Measurements from ENCODE around the gene FREY1. TPM values are rescaled to one million over a fixed set of nuclear protein-coding genes. Genes with fewer than 3 reads are reported as not detected.
A peak's percentile ranks its signal among the peaks of the same experiment; 100 is the strongest.
"Not testable (repeated sequence)": the region's sequence is repeated elsewhere in the genome, so short reads cannot be mapped to it uniquely, and the experiment has no call there.

FREY1 gene
- total RNA-seq, 2 experiments from 2014 or later = 3.2 to 3.9 TPM

DNA sequence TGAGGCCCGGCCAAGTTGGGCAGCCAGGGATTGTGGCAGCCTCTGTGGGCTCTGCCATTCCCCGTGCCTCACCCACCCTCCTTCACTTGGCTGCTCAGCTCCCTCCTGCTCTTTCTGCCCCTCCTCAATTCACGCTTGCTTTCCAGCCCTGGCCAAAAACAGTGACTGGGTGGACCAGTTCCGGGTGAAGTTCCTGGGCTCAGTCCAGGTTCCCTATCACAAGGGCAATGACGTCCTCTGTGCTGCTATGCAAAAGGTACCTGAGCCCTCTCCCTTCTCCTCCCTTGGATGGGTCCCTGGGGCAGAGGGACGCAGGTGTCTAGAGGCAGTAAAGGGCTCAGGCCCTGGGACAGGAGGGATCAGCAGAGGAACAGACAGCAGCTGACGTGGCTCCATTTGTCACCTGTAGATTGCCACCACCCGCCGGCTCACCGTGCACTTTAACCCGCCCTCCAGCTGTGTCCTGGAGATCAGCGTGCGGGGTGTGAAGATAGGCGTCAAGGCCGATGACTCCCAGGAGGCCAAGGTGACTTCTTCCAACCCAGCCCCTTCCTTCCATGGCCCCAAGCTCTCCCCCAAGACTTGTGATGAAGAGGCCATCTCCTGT, 2.7 kb downstream of the FREY1 start:
- no peak overlapping the region for H3K27ac Mint-ChIP-seq
- H3K36me3 Mint-ChIP-seq (ENCODE audit: low read depth) = no peaks in the 10 kb centered on the region
- no peaks in the 10 kb centered on the region for H3K9me3 Mint-ChIP-seq
- POLR2A ChIA-PET = no interaction called here
- CTCF ChIA-PET = interaction anchor here (0.6 kb wide), 1 partner anchor 996 kb away, joined by 3 read pairs; no protein-coding TSS in a partner anchor
- H3K27me3 Mint-ChIP-seq = peaks cover 17% of the 10 kb centered on the region
- DNase-seq = no peak
- H3K4me3 Mint-ChIP-seq = no peak overlapping the region
- H3K4me1 Mint-ChIP-seq = peaks cover 9% of the 10 kb centered on the region

DNA sequence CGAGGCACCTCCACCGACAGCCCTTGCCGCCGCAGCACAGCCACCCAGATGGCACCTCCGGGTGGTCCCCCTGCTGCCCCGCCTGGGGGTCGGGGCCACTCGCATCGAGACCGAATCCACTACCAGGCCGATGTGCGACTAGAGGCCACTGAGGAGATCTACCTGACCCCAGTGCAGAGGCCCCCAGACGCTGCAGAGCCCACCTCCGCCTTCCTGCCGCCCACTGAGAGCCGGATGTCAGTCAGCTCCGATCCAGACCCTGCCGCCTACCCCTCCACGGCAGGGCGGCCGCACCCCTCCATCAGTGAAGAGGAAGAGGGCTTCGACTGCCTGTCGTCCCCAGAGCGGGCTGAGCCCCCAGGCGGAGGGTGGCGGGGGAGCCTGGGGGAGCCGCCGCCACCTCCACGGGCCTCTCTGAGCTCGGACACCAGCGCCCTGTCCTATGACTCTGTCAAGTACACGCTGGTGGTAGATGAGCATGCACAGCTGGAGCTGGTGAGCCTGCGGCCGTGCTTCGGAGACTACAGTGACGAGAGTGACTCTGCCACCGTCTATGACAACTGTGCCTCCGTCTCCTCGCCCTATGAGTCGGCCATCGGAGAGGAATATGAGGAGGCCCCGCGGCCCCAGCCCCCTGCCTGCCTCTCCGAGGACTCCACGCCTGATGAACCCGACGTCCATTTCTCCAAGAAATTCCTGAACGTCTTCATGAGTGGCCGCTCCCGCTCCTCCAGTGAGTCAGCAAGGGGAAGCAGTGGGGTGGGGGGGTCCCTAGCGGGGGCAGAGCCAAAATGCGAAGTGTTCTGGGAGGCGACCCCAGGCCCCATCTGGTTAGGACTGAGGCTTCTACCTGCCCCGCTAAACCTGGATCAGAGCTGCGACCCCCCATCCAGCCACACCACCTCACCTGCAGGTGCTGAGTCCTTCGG, 4.4 kb downstream of the FREY1 start:
- ChIA-PET CTCF (interaction anchor here (1.1 kb wide), 1 partner anchor 19 kb away, joined by 3 read pairs; no protein-coding TSS in a partner anchor), POLR2A (no interaction called here)
- peaks cover 11% of the 10 kb centered on the region for H3K4me1 Mint-ChIP-seq
- H3K4me3 Mint-ChIP-seq = no peak overlapping the region
- H3K27ac Mint-ChIP-seq = no peak overlapping the region
- H3K9me3 Mint-ChIP-seq = no peaks in the 10 kb centered on the region
- DNase-seq = no peak
- H3K36me3 Mint-ChIP-seq (ENCODE audit: low read depth) = no peaks in the 10 kb centered on the region
- H3K27me3 Mint-ChIP-seq = peaks cover 30% of the 10 kb centered on the region

DNA sequence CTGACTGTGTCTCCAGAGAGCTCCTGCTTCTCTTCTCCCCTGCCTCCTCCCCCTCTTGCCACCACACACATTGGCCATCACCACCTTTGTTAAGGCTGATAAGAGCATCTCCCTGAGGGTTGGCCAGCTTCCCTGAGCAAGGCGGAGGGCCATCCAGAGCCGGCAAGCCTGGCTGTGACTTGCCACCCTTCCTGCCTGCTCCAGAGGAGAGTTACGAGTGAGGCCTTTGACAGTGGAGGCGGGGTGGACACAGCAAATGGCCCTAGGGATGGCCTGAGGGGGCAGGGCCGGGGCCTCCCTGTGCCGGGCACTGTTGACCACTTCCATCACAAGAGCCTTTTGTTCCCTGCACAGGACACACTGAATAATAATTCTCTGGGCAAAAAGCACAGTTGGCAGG, 5.4 kb downstream of the FREY1 start:
- H3K4me3 Mint-ChIP-seq = no peak overlapping the region
- CTCF ChIA-PET = interaction anchor here (1.1 kb wide), 1 partner anchor 20 kb away, joined by 3 read pairs; no protein-coding TSS in a partner anchor
- peaks cover 11% of the 10 kb centered on the region for H3K4me1 Mint-ChIP-seq
- H3K27ac Mint-ChIP-seq = no peak overlapping the region
- POLR2A ChIA-PET = no interaction called here
- DNase-seq = no peak
- peaks cover 30% of the 10 kb centered on the region for H3K27me3 Mint-ChIP-seq
- H3K36me3 Mint-ChIP-seq (ENCODE audit: low read depth) = no peaks in the 10 kb centered on the region
- H3K9me3 Mint-ChIP-seq = no peaks in the 10 kb centered on the region

DNA sequence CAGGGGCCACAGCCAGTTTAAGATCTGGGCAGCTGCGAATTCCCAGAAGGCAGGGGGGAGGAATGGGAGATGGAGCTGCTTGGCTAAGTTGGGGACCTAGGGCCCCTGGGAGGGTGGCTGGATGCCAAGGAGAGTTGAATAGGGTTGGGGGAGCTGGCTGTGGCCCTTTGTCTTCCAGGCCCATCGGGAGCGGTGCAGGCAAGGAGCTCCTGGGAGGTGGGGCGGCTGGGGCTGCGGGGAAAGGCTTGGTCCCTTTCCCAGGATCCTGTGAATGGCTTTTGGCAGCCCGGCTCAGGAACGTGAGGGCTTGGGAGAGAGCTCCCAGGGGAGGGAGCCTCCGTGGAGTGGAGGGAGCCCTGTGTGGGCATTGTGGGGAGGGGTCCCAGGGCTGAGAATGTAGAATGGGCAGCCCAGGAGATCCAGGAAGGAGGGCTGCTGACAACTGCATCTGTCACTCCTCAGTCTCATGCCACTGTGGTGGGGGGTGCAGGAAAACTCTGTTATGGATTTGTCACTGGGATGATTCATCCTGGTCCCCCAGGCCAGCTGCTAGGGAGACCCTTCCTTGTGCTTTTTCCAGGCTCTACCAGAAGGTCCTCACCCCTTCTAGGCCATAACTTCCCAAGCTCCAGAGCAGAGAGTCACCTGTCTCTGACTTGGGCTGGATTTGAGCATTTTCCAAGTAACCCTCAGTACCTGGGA, 6.0 kb downstream of the FREY1 start:
- Mint-ChIP-seq H3K4me3 (peak overlapping the region; percentile 49), H3K9me3 (no peaks in the 10 kb centered on the region), H3K36me3 (ENCODE audit: low read depth) (no peaks in the 10 kb centered on the region), H3K27ac (no peak overlapping the region), H3K27me3 (peaks cover 30% of the 10 kb centered on the region), H3K4me1 (peaks cover 9% of the 10 kb centered on the region)
- ChIA-PET POLR2A (no interaction called here), CTCF (interaction anchor here (1.2 kb wide), 1 partner anchor 12 kb away, joined by 3 read pairs; no protein-coding TSS in a partner anchor)
- no peak for DNase-seq

- CTCF ChIA-PET = interaction anchor here (1.2 kb wide), 1 partner anchor 13 kb away, joined by 3 read pairs; no protein-coding TSS in a partner anchor
- peak overlapping the region; percentile 49 for H3K4me3 Mint-ChIP-seq
- H3K4me1 Mint-ChIP-seq; DNase-seq; H3K9me3 Mint-ChIP-seq; POLR2A ChIA-PET; H3K36me3 Mint-ChIP-seq (ENCODE audit: low read depth): not testable (repeated sequence)
- peak overlapping the region; percentile 26 for H3K27ac Mint-ChIP-seq
- H3K27me3 Mint-ChIP-seq = peaks cover 30% of the 10 kb centered on the region
Measured at GRCh38 chr11:45900175-45900800, 6.8 kb downstream of the FREY1 start.

GRCh38 chr11:45899448-45900174, 7.5 kb downstream of the FREY1 start:
- POLR2A ChIA-PET = no interaction called here
- CTCF ChIA-PET = interaction anchor here (0.7 to 1.1 kb wide), 3 partner anchors 37 to 217 kb away, joined by 3 read pairs; no protein-coding TSS in a partner anchor
- Mint-ChIP-seq H3K27me3 (peaks cover 33% of the 10 kb centered on the region), H3K4me3 (peak overlapping the region; percentile 45), H3K9me3 (no peaks in the 10 kb centered on the region), H3K36me3 (ENCODE audit: low read depth) (no peaks in the 10 kb centered on the region), H3K27ac (no peak overlapping the region), H3K4me1 (peaks cover 7% of the 10 kb centered on the region)
- peak; percentile 69 for DNase-seq

DNA sequence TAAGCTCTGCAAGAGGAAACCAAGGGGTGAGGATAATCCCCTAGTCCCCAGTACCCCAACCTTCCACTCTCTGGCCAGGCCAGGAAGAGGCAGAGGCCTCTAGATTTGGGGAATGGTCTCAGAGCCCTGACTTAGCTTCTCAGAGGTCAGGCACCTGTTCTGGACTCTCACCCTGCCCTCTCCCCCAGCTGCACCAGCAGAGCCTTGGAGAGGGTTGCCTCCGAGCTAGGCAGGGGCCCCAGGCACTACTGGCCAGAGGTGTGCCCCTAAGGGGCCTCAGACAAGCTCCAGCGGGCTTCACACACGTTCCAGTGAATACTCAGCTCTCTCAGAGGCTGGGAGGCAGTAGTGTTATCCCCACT, 8.0 kb downstream of the FREY1 start:
- no peak for DNase-seq
- Mint-ChIP-seq H3K36me3 (ENCODE audit: low read depth) (no peaks in the 10 kb centered on the region), H3K27me3 (peaks cover 33% of the 10 kb centered on the region), H3K9me3 (no peaks in the 10 kb centered on the region), H3K4me3 (peak overlapping the region; percentile 45), H3K4me1 (peaks cover 7% of the 10 kb centered on the region), H3K27ac (no peak overlapping the region)
- ChIA-PET POLR2A (no interaction called here), CTCF (interaction anchor here (0.5 to 1.4 kb wide), 7 partner anchors 8 to 218 kb away, joined by 3 to 4 read pairs (median 3); no protein-coding TSS in a partner anchor)

GRCh38 chr11:45897556-45897955, 9.5 kb downstream of the FREY1 start:
- POLR2A ChIA-PET = no interaction called here
- CTCF ChIA-PET = interaction anchor here (1.4 to 1.6 kb wide), 2 partner anchors 9 to 10 kb away, joined by 4 to 6 read pairs; no protein-coding TSS in a partner anchor
- Mint-ChIP-seq H3K27me3 (peaks cover 36% of the 10 kb centered on the region), H3K4me1 (peaks cover 7% of the 10 kb centered on the region), H3K27ac (no peak overlapping the region), H3K9me3 (no peaks in the 10 kb centered on the region), H3K4me3 (no peak overlapping the region), H3K36me3 (ENCODE audit: low read depth) (no peaks in the 10 kb centered on the region)
- no peak for DNase-seq

DNA sequence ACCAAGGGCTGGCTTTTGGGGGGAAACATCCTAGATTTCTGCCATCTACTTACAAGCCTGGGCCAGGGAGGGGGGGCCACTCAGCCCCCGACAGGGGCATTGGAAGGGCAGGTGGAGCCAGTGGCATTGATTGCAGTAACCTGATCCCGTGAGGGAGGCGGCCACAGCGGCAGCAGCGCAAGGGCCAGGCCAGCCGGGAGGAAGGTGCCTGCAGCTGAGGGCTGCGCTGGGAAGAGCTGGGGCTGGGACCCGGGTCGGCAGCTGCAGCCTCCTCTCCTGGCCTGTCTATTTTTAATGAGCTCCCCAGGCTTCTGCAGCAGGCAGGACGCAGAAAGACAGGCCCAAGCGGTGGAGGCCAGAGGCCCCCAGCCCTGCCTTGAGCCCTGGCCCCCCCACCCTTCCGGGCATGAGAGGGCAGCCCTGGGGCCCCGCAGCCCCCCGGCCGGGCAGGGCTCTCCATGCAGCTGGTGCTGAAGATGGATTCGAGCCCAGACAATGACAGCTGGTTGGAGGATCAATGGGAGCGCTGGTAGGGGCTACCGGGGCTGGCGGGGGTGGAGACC, 10.6 kb downstream of the FREY1 start:
- Mint-ChIP-seq H3K4me3 (no peak overlapping the region), H3K27me3 (peaks cover 31% of the 10 kb centered on the region), H3K4me1 (peaks cover 7% of the 10 kb centered on the region), H3K9me3 (no peaks in the 10 kb centered on the region), H3K27ac (no peak overlapping the region), H3K36me3 (ENCODE audit: low read depth) (no peaks in the 10 kb centered on the region)
- CTCF ChIA-PET = interaction anchor here (0.9 to 1.6 kb wide), 4 partner anchors 9 to 593 kb away, joined by 3 to 6 read pairs (median 4); partner anchors contain the start of gene CRY2
- DNase-seq = no peak
- POLR2A ChIA-PET = interaction anchor here (0.6 kb wide), 1 partner anchor 96 kb away, joined by 3 read pairs; no protein-coding TSS in a partner anchor

DNA sequence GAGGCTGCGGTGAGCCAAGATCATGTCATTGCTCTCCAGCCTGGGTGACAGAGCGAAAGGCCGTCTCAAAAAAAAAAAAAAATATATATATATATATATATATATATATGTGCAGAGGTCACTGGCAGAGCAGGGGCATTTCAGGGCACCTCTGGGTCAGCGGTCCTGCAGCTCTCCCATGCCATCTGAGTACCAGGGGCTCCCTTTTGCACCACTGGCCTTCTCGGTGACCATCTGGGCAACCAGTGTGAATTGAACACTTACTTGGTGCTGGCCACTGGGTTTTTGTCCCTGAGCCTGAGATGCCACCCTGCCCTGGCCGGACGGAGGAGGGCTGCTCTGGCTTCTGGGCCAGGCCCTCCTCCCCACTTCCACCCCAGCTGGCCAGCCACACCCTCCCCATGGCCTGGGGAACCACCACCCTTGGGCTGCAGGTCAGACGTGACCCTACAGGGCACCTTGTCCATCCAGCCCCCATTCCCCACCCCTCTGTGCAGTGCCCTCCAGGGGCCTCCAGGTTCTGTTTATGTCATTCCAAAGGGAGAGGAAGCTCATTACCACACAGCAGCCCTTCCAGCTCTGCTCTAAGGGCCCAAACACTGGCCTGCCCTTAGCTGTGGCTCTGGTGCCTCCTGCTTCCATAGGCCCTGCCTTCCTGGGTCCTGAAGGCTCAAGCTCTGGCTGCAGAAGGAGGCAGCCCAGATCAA, 11.4 kb downstream of the FREY1 start:
- Mint-ChIP-seq H3K4me3 (no peak overlapping the region), H3K36me3 (ENCODE audit: low read depth) (no peaks in the 10 kb centered on the region), H3K4me1 (peaks cover 6% of the 10 kb centered on the region), H3K27me3 (peaks cover 23% of the 10 kb centered on the region), H3K27ac (no peak overlapping the region), H3K9me3 (no peaks in the 10 kb centered on the region)
- ChIA-PET POLR2A (no interaction called here), CTCF (interaction anchor here (0.5 to 1.6 kb wide), 5 partner anchors 9 to 594 kb away, joined by 3 to 6 read pairs (median 3); partner anchors contain the start of gene CRY2)
- no peak for DNase-seq

DNA sequence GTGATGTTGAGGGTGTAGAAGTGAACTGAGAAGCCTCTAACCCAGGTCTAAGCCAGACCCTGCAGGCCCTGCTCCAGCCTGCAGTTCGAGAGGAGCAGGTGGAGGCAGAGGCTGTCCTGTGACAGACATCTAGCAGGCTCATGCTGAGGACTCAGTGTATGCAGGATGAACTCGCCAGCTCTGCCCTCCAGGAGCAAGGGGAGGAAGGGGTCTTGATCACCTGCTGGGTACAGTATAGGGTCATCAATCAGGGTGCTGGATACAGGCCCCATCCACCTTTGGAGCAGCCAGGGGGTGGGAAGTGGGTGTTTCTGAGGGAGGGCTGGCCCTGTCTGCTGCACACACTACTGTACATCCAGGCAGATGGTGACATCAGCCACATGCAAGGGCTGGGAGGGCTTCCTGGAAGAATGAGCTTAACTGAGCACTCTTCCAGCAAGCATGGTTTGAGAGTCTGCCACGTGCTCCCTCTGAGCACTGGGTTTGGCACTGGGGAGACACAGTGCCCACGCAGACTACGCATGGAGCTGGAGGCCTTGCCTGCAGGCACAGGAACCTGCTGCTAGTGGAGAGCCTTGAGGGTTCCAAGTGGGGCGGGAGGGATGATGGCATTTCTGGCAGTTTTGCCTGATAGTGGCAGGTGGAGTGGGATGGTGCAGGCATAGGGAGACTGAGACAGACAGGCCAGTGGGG, 12.4 kb downstream of the FREY1 start:
- Mint-ChIP-seq H3K4me3 (no peak overlapping the region), H3K36me3 (ENCODE audit: low read depth) (no peaks in the 10 kb centered on the region), H3K4me1 (peaks cover 2% of the 10 kb centered on the region), H3K9me3 (no peaks in the 10 kb centered on the region), H3K27ac (no peak overlapping the region), H3K27me3 (peaks cover 19% of the 10 kb centered on the region)
- ChIA-PET POLR2A (no interaction called here), CTCF (interaction anchor here (0.5 to 0.8 kb wide), 2 partner anchors 18 to 53 kb away, joined by 3 read pairs; no protein-coding TSS in a partner anchor)
- no peak for DNase-seq
